GM18502 (cell line): ENCODE data around the gene GJD2.

Experiments used
- ATAC-seq: cut with Tn5 transposase; IDR thresholded peaks from one replicate; pipeline ENCODE4 v1.9.1; 2021; ENCODE audit warnings: mild to moderate bottlenecking; ENCODE audit not compliant: unreplicated experiment, poor library complexity

Gene GJD2

DNA sequence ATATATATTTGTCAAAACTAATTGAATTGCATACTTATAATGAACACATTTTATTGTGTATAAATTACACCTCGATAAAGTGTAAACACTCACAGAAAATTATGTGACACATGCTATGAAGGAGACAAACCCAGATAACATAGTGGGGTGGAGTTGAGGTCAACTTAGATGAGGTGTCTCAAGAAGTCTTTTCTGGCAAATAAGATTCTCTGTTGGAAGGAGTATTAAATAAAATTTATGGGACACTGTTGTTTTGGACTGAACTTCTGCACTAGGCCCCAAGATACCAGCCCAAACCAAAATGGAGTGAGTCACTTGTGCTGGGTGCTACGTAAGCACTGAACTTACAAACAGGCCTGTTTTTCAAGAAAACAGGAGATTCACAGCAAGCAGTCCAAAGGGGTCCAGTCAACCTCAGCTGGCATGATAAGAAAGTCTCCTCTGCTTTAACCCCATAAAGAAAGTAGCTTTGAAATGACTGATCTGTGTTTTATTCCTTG, 21.9 kb upstream of the GJD2 start:
- no peak for ATAC-seq

DNA sequence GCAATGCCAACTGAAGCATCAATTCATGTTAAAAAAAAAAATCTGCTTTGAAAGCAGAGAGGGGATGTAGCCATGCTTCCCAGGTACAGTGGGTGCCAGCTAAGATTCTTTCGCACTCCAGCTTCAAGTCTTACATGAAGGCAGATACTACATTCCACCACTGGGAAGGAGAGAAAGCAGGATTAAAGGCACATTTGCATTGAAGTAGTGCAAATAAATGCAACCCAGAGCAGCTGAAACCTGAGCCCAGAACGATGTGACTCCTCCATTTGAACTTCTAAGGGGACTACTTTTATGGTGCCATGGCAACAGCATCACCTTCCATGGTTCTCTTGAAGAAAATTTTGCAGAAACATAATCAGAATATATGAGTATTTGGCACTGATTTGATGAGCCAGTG, 19.1 kb upstream of the GJD2 start:
- ATAC-seq = no peak

DNA sequence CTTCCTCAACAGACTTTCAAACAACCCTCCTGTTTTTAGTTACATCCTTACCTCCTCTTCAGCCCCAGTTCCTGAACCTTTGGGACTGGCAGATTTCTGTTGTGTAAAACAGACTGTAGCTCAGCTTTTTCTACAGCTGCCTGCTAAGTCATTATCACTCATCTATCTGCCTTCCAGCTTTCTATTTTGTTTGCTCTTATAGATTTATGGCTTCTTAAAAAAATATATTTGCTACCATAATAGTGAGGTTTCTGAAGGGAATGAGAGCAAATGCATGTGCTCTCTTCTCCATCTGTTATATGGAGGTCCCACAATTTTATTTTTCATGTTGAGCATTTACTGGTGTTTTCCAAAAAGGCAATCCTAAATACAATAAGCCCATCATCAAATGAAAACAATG, 18.2 kb upstream of the GJD2 start:
- no peak for ATAC-seq

DNA sequence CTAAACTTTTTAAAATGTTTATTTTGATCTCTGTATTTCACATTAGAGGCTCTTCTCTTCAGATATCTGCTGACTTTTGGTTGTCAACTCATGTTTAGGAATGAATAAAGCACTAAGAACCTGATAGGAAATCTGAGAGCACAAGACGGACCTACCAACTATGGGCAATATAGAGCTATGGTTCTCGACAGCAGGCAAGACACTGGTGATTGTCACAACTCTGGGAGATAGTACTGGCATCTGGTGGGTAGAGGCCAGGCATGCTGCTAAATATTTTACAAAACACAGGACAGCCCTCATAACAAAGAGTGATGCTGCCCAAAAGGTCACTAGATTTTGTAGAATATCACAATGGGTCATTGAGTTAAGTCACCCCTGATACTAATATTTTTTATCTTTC, 17.5 kb upstream of the GJD2 start:
- ATAC-seq = no peak

DNA sequence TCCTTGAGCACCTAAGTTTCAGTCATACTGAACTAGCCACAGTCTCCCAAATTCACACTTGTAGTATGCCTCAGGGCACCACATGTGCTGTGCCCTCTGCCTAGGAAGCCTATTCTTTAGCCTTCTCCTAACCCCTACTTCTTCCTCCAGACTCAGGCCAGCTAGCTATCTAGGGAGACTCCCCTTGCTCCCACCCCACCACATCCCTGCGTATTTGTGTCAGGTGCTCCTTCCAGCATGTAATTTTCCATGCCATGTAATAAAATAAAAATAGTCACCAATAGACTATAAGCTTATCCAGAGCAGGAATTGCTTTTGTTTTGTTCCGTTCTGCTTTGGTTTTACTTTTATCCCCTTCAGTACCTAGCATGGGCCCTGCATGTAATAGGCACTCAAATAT, 14.9 kb upstream of the GJD2 start:
- no peak for ATAC-seq

DNA sequence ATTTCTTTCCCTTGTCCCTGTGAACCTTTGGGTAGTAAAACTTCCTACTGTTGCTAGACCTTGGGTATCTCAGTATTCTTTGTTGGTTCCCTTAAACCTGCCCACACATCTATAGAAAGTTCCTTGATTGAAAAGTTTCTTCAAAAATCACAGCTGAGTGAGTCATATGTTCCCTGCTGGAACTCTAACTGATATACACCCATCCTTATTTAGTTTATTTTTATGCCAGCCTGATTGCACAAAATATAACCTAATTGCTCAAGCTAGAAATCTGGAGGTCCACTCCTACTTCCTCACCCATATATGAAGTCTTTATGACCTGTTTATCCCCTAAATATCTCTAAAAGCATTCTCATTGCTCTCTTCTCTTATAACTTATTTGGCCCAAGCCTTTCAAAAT, 13.7 kb upstream of the GJD2 start:
- ATAC-seq = no peak

DNA sequence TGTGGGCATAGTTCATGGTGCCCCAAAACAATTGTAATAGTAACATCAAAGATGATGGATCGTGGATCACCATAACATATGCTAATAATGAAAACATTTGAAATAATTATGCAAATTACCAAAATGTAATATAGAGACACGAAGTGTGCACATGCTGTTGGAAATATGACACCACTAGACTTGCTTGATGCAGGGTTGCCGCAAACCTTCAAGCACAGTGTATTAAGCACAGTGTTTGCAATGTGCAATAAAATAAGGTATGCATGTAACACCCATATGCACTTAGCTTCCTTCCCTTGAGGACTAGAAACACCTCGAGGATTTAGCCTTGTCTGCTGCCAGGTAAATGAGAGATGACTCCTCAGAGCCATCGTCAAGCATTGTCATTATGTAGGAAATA, 10.9 kb upstream of the GJD2 start:
- no peak for ATAC-seq

DNA sequence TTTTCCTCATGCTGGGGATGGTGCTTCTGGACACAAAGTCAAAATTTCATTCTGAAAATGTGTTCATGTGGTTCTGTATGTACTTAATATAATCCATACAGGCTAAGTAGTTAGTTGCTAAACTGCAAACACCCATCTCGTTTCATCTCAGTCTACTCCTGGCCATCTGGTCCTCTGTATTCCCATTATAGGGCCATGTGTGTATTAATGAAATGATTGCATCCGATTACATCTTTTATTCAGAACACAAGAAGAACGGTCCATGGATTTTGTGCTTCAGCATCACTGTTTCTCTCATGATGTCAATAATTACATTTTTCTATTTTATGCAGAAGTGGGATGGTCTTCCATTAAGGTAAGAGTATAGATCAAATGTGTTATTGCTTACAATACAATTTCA, 6.1 kb upstream of the GJD2 start:
- no peak for ATAC-seq

DNA sequence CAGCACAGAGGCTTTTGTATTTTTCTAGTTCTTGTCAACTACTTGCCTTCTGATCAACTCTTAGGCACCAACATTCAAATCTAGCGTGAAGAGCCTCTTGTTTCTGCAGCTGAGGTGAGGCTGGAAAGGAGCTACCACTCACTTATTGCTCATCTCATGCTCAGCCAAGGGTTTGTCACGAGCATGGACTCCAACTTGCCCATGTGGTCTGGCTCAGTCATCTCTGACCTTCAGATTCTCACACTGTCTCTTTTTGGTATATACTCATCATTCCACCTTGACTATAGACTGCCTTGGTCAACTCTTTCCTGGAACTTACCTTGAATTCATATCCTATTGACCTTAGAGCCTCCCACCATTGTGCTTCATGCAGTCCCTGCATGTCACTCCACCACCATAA, 5.2 kb upstream of the GJD2 start:
- ATAC-seq = no peak

DNA sequence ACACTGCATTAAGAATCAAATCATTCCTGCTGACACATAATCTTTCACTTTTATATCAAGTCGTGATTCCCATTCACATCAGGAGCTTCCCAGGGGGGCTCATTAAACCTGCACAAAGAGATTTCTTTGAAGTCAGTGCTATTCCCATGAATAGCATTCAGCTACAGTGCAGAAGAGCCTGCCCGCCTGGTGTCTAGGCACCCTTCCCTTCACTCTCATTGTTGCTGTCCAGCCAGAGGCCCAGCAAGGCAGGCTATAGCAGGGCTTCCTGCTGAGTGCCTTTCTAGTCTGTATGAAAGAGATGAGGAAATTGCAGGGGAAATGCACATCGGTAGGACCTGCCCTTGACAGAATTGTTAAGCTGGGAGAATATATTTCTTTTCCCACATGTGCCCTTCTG, 4.5 kb upstream of the GJD2 start:
- no peak for ATAC-seq

DNA sequence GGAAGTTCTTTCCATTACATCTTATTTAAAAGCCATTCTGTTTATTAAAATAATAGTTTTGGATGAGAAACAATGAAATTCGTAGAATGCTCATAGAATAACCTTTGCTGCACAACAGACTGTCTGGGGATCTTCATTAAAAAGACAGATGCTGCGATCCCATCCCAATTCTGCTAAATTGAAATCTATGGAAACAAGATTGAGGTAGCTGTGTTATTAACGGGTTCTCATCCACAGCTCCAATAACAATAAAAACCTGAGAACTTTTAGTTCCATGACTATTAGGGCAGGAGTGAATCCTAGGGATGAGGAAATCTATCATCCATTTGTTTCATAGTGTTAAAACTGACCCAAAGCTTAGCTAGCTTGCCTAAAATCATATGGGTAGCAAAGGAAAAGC, 2.5 kb upstream of the GJD2 start:
- ATAC-seq = no peak

DNA sequence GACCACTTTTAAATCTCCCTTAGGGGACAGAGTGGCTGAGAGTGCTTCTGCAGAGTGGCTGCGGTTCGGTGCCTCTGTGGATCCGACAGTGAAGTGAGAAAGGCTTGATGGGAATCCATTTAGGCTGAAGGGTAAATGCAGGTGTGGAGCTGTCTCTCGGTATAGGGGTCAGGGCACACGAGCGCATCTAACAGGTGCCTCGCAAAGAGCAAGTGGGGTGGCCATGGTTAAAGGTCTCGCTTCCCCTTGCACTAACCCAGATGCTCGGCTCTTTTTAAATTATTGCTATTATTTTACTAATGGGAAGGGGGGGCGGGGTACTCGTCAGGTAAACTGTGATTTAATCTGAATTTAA, 598 bp upstream of the GJD2 start:
- no peak for ATAC-seq

DNA sequence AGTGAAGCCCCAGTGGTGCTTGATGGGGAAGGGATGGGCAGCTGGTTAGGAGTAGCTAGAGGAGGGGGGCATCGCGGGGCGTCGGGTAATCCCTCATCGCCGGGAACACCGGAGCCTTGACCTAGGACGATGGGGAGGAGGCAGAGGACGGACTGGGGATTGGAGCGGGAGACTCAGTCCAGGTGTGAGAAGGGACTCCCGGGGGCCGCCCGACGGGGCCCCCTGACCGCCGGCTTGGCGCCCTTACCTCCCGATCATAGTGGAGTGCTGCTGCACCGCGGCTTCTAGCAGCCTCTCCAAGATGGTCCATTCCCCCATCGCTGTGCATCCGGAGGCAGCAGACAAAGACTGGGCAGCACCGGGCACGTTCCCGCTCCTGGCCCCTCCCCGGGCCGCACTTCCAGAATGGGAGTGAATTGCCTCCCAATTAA, 612 bp downstream of the GJD2 start:
- ATAC-seq = no peak

DNA sequence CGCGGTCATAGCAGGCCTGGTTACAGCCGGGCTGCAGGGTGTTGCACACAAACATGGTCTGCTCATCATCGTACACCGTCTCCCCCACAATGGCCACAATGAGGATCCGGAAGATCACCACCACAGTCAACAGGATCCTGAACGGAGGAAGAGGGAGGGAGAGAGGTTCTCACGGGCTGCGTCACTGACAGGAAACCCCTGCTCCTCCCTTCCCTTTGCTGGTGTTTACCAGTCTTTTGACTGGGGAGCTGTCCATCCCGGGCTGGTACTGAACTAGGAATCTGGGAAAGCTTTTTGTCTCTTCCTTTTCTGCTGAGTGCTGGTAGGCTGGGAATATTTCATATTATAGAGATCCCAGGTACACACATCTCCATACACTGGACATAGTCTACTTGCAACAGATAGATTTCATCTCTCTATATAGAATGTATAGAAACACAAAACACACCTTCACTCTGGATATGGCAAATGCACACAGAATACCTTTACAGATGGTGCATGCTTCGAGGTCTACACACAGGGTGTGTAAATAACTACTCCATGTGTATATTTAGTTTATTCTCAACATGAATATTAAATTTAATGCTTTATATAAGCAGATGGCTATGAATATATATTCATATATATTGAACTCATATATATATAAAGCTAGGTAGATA, 1.4 kb downstream of the GJD2 start:
- no peak for ATAC-seq

DNA sequence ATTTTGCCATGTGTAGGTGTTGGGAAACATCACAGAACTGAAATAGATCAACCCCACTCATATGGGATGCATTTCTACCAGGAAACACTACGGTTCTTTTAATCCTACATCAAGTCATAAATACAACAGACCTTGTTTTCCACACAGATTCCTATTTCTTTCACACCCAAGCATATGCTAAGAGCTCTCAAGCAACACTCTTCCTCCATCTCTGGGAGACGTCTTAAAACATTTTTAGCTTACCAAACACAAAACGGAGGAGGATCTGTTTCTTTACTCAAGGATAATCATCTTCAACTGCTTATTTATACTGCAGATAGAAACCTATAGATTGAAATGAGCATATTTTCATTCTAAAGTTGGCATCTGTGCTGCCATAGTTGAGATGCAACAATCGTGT, 5.1 kb downstream of the GJD2 start:
- no peak for ATAC-seq

DNA sequence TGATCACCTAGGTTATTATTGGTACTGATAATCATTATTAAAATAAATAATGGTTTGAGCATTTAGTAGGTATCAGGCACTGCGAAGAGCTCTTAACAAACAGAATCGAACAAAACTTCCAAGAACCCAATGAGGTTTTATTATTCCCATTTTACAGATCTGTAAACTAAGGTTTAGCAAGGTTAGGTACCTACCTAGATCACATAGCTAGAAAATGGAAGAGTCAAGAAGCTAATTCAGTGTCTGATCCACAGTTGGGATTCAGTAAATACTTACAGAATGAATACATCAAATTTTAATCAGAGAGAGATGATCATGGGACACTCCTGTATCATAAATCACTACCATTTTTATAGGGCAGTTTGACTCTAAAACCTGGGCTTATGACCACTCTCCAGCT, 15.5 kb downstream of the GJD2 start:
- ATAC-seq = no peak

DNA sequence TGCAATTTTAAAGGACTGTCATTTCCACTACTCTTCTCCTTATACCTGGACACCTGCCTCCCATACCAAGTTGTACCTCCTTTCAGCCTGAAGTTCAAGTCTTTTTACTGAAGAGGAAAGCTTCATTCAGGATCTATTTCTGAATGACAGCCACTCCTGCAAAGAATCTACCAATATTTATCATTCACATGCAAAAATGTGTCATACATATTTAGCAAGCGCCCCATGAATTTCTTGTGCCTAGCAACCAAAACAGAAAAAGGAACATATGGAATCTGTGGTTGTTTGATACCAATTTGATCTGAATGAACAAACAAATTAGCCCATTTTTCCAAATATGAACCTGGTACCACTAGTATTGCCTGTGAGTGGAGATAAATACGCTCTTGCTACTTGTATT, 16.8 kb downstream of the GJD2 start:
- no peak for ATAC-seq

DNA sequence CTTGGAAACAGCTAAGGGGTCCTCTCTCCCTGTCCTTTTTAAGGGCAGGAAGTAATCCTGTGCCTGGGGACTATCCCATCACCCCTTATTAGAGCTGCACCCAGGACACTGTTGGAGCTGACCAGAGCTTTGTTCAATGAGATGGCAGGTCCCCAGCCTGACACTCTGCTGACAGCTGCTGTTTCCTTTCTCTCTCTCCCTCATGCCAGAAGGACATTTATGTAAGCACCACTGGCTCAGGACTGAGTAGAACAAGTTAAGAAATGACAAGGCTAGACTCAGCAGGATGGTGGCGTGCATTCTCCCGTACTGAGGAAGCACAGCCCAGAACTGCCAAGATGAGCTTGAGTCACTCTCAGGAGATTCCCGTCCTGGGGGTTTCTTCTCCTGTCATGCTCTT, 17.3 kb downstream of the GJD2 start:
- ATAC-seq = no peak

DNA sequence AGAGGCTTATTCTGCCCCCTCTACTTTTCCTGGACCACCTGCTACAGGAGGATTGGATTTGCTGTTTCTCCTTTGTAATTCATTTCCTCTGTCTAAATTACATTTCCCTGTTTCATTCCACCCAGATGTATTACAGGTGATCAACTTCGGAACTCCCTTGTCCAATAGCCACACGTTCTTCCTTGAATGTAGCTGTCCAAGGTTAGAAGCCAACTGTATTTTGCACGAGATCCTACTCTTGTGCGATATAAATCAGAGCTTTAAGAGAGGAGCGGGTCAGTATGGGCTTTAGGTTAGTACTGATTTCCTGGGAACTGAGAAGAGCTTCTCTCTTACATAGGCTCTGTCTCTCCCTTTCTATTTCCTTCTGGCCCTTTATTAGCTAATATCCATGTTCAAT, 20.5 kb downstream of the GJD2 start:
- ATAC-seq = no peak

DNA sequence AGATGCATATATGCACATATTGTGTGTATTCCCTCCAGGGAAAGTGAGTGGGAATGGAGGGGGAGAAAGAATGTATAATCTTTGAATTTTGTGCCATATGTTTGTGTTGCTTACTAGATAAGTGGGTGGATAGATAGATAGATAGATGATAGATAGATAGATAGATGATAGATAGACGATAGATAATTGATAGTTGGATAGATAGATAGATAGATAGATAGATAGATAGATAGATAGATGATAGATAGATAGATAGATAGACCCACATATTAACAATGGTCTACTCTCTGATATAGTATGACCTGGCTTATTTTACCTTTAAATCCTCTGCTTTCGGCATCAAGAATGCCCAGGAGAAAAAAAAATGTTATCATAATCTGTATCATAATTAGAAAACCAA, 21.2 kb downstream of the GJD2 start:
- ATAC-seq = no peak

DNA sequence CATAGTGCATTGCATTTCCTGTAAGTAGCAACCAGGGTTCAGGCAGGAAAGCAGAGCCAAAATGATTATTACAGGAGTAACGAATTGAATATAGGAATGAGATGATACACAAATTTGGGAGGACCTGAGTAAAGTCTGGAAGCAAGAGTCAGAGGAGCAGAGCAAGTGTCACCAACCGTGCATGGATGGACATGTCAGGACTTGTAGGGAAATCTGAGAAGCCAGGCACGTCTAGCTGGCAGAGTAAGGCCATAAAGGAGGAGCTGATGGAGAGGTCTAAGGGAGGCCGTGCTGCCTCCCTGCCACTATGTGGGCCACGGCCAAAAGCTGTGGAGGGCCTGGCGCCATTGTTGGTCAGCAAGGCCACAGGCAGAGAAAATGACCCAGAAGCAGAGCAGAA, 22.4 kb downstream of the GJD2 start:
- ATAC-seq = no peak

DNA sequence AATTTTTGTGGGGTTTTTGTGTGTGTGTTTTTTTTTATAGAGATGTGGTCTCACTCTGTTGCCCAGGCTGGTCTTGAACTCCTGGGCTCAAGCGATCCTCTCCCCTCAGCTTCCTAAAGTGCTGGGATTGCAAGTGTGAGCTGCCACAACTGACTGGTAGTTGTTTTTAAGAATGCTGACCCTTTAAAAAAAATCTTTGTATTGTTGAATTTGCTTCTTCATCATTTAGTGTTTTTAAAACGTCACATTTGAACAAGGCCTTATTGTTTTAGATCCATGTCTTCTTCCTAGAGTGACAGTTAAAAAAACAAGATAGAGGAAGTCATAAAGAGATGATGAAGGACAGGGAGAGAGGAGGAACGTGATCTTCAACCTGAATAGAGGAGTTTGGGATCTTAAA, 24.1 kb downstream of the GJD2 start:
- ATAC-seq = no peak

DNA sequence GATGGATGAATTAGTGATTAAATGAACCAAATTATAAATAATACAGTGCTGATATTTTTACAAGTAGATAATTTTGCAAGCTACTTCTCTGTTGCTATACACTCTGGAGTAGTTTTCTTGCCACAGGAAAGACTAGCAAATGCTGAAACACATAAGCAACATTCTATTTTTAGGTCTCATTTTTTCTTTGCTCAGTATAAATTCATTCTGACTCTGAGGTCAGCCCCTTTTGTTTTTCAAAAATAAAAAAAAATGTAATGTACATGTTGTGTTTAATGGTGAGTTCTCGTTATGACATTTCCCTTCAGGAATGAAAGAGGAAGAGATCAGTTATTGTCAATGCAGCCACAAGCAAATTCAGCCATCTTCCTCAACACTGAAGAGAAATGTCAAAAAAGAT, 24.9 kb downstream of the GJD2 start:
- no peak for ATAC-seq
